Hepatocyte (in vitro differentiated cells): ENCODE measurements around the gene MTMR3.

ENCODE experiments used
- EZH2phosphoT487 ChIP-seq: fragments of 200-600 bp; sonication (generic); IDR thresholded peaks from one replicate; pipeline ENCODE4 v1.6.1; 2018; ENCODE audit warnings: antibody characterized with exemption, mild to moderate bottlenecking, low read depth, moderate library complexity; ENCODE audit not compliant: unreplicated experiment, severe bottlenecking
- TF ChIP-seq, protein P1 (sequence below): fragments of 200-600 bp; sonication (generic); IDR thresholded peaks from 2 replicates; pipeline ENCODE4 v1.5.1; 2016; ENCODE audit warnings: antibody characterized with exemption, mild to moderate bottlenecking; ENCODE audit not compliant: poor library complexity

- TF ChIP-seq, protein P1, sequence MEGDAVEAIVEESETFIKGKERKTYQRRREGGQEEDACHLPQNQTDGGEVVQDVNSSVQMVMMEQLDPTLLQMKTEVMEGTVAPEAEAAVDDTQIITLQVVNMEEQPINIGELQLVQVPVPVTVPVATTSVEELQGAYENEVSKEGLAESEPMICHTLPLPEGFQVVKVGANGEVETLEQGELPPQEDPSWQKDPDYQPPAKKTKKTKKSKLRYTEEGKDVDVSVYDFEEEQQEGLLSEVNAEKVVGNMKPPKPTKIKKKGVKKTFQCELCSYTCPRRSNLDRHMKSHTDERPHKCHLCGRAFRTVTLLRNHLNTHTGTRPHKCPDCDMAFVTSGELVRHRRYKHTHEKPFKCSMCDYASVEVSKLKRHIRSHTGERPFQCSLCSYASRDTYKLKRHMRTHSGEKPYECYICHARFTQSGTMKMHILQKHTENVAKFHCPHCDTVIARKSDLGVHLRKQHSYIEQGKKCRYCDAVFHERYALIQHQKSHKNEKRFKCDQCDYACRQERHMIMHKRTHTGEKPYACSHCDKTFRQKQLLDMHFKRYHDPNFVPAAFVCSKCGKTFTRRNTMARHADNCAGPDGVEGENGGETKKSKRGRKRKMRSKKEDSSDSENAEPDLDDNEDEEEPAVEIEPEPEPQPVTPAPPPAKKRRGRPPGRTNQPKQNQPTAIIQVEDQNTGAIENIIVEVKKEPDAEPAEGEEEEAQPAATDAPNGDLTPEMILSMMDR = no peak
- no peak for TF ChIP-seq EZH2phosphoT487
Observed at GRCh38 chr22:29983296-29983917, 100.4 kb downstream of the MTMR3 start.
